ENCODE measurements around the gene PPFIBP2.

- no peak for TF ChIP-seq CTCF (IDR thresholded peaks at IDR 0.05)
- TF ChIP-seq POLR2A (IDR thresholded peaks at IDR 0.05): no peak
Measured at GRCh38 chr11:7689239-7689638, 175.4 kb downstream of the PPFIBP2 start.

Measured in breast epithelium (tissue), 3 donors.